Activated T-cell treated with anti-CD3 and anti-CD28 coated beads, Interleukin-2, amount 50 U/mL, for 72 hours (primary cell): Measurements from ENCODE around the gene CRB2. TPM values are rescaled to one million over a fixed set of nuclear protein-coding genes. Genes with fewer than 3 reads are reported as not detected.

Source experiments
- ATAC-seq, 2 donors: fragments of 150-1000 bp; cut with Tn5 transposase; replicated peaks in 1 of 2; 2 replicates each; pipeline ENCODE4 v1.10.0; 2021; ENCODE audit warnings: moderate library complexity in 2 of 2, mild to moderate bottlenecking in 1 of 2
- DNase-seq, 2 donors: peaks; one replicate each; pipeline ENCODE4 v3.0.0; 2021 to 2022; ENCODE audit warnings: mixed read lengths in 1 of 2
- H3K27ac Mint-ChIP-seq: one replicate; pipeline ENCODE4 v1.8.0; 2022; ENCODE audit warnings: mild to moderate bottlenecking, moderate library complexity, mixed read lengths
- H3K27me3 Mint-ChIP-seq: one replicate; pipeline ENCODE4 v1.8.0; 2022; ENCODE audit warnings: low read depth, mixed read lengths
- H3K36me3 Mint-ChIP-seq, 2 donors: one replicate each; pipeline ENCODE4 v1.8.0; 2022; ENCODE audit warnings: mixed read lengths in 2 of 2, mild to moderate bottlenecking in 1 of 2; ENCODE audit not compliant: insufficient read depth in 2 of 2
- H3K4me1 Mint-ChIP-seq: one replicate; pipeline ENCODE4 v1.8.0; 2022; ENCODE audit warnings: low read depth, mixed read lengths
- H3K4me3 Mint-ChIP-seq, 2 donors: one replicate each; pipeline ENCODE4 v1.8.0; 2022; ENCODE audit warnings: mild to moderate bottlenecking in 2 of 2, mixed read lengths in 2 of 2, moderate library complexity in 2 of 2
- H3K9me3 Mint-ChIP-seq, 2 donors: one replicate each; pipeline ENCODE4 v1.8.0; 2022; ENCODE audit warnings: mixed read lengths in 2 of 2
- total RNA-seq, 2 donors: library from RNA; stranded (reverse); gene quantifications; one replicate each; pipeline ENCODE4 v1.2.3, GENCODE V29; 2022

Gene CRB2
- total RNA-seq, 2 donors from 2014 or later, result not detected

DNA sequence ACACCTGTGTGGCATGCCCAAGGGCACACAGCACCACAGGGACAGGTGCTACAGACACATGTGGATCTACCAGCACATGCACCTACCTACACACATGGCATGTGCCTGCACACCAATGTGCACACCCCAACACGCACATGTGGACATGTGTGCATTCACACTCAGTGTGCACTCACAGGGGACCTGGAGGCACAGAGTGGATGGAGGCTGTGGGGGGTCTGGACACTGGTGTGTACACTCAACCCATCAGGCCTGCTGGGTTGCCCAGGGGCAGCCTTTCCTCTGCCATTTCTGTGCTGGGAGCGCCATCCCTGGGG lies 1.7 kb downstream of the CRB2 start:
- H3K4me3 Mint-ChIP-seq, result no peak overlapping the region
- no peak overlapping the region for H3K27ac Mint-ChIP-seq
- H3K4me1 Mint-ChIP-seq, result peaks cover 23% of the 10 kb centered on the region
- no peaks in the 10 kb centered on the region for H3K36me3 Mint-ChIP-seq
- ATAC-seq (no peak), DNase-seq (no peak)
- no peaks in the 10 kb centered on the region for H3K9me3 Mint-ChIP-seq
- peaks cover 3% of the 10 kb centered on the region for H3K27me3 Mint-ChIP-seq

DNA sequence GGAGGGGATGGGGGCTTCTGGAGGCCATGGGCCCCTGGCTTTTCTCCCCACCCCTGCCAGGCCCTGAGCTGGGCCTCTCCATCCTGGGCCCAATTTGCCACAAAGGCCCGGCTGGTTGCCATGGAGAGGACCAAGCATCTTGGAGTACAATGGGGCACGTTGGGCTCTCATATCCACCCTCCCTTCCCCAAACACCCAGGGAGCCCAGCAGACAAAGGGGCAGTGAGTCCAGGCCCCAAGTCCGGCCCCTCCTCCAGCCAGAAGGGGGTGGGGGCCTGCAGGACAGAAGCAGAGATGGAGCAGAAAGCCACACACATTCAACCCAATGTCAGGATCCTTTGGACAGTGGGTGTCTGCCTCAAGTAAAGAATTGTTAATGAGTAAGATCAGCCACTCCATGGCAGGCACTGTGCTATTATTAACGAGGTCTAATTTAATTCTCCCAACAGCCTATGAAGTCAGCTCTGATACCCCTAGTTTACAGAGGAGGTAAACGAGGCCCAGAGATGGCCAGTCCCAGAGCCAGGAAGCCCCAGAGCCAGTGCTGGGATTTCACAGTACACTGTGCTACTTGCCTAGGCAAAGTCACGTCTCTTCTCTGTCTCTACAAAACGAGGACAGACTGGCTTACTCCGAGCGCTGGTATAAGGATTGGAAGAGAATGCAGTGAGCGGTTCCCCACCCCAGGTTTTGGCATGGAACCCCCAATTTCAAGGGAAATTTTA lies 2.3 kb downstream of the CRB2 start:
- H3K4me1 Mint-ChIP-seq, result peaks cover 23% of the 10 kb centered on the region
- DNase-seq (no peak), ATAC-seq (no peak)
- H3K27me3 Mint-ChIP-seq, result no peaks in the 10 kb centered on the region
- H3K27ac Mint-ChIP-seq, result no peak overlapping the region
- no peak overlapping the region for H3K4me3 Mint-ChIP-seq
- H3K9me3 Mint-ChIP-seq, result no peaks in the 10 kb centered on the region
- no peaks in the 10 kb centered on the region for H3K36me3 Mint-ChIP-seq

DNA sequence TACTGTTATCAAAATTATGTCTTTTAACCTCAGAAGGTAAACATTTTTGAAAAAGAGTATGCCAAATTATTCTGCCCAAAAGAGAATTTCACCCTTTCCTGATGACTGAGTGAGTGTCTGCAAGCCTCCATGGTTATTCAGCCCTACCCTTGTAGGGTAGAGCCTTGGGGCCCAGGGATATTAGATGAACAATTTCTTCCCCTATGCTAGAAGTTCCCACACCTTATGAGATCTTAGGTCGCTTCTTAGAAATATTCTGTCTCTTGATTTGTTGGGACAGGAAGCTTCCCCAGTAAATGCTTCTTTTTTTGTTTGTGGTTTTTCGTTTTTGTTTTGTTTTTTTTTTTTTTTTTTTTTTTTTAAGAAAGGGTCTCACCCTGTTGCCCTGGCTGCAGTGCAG lies 3.1 kb downstream of the CRB2 start:
- Mint-ChIP-seq H3K9me3 (no peaks in the 10 kb centered on the region), H3K4me3 (no peak overlapping the region), H3K27ac (no peak overlapping the region), H3K27me3 (no peaks in the 10 kb centered on the region), H3K36me3 (no peaks in the 10 kb centered on the region), H3K4me1 (peaks cover 19% of the 10 kb centered on the region)
- DNase-seq, result no peak
- no peak for ATAC-seq

DNA sequence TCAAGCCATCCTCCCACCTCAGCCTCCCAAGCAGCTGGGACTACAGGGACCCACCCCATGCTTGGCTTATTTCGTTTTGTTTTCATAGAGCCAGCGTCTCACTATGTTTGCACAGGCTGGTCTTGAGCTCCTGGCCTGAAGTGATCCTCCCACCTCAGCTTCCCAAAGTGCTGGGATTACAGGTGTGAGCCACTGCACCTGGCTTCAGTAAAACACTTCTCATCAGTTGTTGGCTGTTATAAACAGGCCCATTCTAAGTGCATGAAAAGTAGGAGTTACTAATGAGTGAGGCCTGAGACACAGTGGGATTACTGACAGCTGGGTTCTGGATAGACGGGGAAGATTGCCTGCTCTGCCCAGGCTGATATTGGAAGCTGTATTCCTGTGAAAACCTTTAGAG lies 3.5 kb downstream of the CRB2 start:
- Mint-ChIP-seq H3K36me3 (no peaks in the 10 kb centered on the region), H3K27me3 (no peaks in the 10 kb centered on the region), H3K4me3 (no peak overlapping the region), H3K9me3 (no peaks in the 10 kb centered on the region), H3K27ac (no peak overlapping the region), H3K4me1 (peaks cover 16% of the 10 kb centered on the region)
- ATAC-seq (no peak), DNase-seq (no peak)

DNA sequence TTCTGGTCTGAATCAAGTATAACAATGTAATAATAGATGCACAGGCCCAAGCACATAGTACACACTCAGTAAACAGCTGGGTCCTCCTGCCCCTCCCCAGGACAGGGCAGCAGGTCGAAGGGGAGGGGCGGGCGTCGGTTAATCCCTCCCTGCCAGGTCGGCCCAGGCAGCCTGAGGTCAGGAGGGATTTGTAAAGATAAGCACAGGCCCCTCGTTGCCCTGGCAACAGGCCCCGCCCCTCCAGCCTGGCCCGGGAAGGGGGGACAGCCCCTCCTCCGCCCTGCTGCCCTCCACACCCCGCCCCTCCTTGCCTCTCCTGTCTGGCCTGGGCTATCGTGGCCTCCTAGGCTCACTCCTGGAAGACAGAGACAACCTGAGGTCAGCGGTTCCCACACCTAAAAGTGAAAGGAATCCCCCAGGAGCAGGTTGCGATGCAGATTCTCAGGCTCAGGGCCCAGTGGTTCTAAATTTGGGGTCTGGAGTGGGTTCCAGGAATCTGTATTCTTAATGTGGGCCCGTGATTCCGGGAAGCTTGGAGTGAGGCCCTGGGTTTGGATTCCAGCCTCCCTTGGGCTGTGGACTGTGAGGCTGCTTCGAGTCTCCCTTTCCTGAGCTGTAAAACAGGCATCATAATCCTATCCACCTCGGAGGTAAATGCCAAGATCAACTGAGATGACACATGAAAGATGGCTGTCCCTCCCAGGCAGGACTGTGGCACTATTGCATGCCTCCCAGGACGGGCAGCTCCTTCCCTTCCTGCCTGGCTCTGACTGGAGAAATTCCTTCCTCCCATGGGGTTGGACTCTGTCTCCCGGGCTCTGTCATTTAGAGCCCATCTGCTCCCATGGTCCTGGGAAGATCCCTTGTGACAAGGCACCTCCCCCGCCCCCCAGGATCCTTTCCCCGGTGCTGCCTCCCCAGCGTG lies 4.4 kb downstream of the CRB2 start:
- Mint-ChIP-seq H3K27me3 (no peaks in the 10 kb centered on the region), H3K27ac (no peak overlapping the region), H3K4me3 (no peak overlapping the region), H3K4me1 (peaks cover 16% of the 10 kb centered on the region), H3K9me3 (no peaks in the 10 kb centered on the region), H3K36me3 (no peaks in the 10 kb centered on the region)
- ATAC-seq (peak in 1 of 2 donors; percentile 37), DNase-seq (peak in 1 of 2 donors; percentile 27)

DNA sequence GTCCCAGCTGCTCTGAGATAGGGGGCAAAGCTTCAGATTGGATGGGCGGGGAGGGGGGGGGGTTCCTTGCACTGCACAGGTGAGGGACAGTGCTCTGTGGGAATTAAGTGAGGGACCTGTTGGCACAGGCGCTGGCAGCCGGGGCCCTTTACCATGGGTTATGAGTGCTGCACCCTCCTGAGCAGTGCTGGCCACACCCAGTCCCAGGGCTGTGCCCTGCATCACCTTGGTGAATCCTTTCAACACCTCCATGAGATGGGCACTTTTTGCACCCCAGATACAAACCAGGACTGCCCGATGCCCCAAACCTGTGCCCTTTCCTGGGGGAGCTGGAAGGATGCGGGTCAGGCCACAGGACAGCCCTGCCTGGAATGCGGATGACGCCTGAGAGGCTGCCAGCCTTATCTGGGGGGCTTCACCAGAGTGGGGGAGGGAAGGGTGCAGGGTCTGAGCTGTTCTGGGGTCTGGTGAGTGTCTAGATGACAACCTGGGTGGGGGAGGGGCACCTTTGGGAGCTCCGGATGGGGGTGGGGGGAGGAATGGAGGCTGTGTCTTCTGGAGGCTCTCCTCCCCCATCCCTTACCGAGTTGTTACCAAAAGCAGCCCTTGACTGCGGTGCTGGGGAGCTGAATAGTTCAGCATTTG lies 5.2 kb downstream of the CRB2 start:
- no peaks in the 10 kb centered on the region for H3K9me3 Mint-ChIP-seq
- H3K36me3 Mint-ChIP-seq, result no peaks in the 10 kb centered on the region
- ATAC-seq, result no peak
- no peaks in the 10 kb centered on the region for H3K27me3 Mint-ChIP-seq
- no peak overlapping the region for H3K27ac Mint-ChIP-seq
- H3K4me1 Mint-ChIP-seq, result peaks cover 16% of the 10 kb centered on the region
- H3K4me3 Mint-ChIP-seq, result no peak overlapping the region
- no peak for DNase-seq

DNA sequence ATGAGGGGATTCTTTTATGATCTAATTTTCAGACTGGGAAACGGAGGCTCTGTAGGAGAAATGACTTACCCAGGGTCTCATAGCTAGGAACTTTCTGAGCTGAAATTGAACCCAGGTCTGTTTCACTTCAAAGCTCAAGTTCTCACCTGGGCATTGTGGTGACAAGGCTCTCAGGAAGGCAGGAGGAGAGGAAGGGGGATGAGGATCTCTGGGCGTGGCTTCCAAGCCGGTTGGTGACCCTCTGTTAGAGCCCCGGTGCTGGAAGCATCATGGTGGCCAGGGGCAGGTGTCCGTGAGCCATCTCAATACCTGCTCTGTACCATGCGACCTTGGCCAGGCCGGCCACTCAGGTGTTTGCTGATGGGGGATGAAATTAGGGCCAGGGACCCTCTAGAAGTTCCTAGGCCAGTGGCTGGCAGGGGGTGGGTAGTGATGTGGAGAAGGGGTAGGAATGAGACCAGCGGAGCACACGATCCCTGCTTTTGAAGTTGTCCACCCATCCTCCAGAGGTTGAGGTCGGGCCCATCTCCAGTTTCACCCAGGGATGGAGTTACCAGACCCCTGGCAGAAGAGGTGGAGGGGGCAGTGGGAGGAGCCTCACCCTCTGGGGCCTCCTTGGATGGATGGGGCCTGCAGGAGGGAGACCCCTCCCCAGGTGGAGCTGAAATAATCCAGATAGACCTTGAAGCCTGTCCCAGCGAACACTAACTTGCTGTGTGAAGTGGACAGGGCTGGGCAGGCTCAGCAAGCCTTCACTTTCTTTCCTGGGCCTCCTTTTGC lies 5.9 kb downstream of the CRB2 start:
- DNase-seq (no peak), ATAC-seq (no peak)
- Mint-ChIP-seq H3K27ac (no peak overlapping the region), H3K9me3 (no peaks in the 10 kb centered on the region), H3K36me3 (no peaks in the 10 kb centered on the region), H3K27me3 (no peaks in the 10 kb centered on the region), H3K4me3 (no peak overlapping the region), H3K4me1 (peaks cover 16% of the 10 kb centered on the region)

DNA sequence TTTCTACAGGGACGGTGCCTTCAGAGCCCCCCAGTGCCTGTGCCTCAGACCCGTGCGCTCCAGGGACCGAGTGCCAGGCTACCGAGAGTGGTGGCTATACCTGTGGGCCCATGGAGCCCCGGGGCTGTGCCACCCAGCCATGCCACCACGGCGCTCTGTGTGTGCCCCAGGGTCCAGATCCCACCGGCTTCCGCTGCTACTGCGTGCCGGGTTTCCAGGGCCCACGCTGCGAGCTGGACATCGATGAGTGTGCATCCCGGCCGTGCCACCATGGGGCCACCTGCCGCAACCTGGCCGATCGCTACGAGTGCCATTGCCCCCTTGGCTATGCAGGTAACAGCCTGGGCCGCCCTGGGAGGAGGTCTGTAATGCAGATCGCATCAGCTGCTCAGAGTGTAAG lies 6.9 kb downstream of the CRB2 start:
- no peaks in the 10 kb centered on the region for H3K36me3 Mint-ChIP-seq
- no peaks in the 10 kb centered on the region for H3K9me3 Mint-ChIP-seq
- H3K4me1 Mint-ChIP-seq, result peaks cover 16% of the 10 kb centered on the region
- H3K27ac Mint-ChIP-seq, result no peak overlapping the region
- DNase-seq, result no peak
- no peak overlapping the region for H3K4me3 Mint-ChIP-seq
- no peaks in the 10 kb centered on the region for H3K27me3 Mint-ChIP-seq
- no peak for ATAC-seq

DNA sequence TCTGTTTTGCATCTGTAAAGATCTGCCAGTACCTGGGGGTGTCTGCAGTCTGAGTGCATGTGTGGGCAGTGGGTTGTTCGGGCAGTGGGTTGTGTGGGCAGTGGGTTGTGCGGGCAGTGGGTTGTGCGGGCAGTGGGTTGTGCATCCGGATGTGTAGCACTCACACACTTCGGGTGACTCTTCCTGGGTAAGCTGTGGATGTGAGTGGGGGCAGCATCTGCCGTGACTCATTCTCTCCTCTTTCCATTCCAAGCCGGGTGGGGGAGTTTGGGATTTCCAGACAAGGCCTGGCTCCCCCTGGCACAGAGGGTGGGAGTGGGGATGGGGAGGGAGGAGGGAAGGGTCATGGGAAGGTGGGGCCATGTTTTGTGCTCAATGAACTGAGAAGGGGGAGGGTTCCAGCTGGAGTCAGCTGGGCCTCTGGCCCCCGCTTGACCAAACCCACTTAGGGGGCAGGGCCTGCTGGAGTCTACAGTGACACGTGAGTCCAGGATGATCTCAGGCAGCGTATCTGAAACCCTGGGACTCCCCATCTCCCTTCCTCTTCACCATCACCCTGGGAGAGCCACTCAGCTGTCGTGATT lies 8.3 kb downstream of the CRB2 start:
- H3K9me3 Mint-ChIP-seq, result no peaks in the 10 kb centered on the region
- ATAC-seq (no peak), DNase-seq (no peak)
- H3K36me3 Mint-ChIP-seq, result no peaks in the 10 kb centered on the region
- H3K27me3 Mint-ChIP-seq, result peaks cover 1% of the 10 kb centered on the region
- H3K4me1 Mint-ChIP-seq, result peaks cover 8% of the 10 kb centered on the region
- no peak overlapping the region for H3K27ac Mint-ChIP-seq
- no peak overlapping the region for H3K4me3 Mint-ChIP-seq

DNA sequence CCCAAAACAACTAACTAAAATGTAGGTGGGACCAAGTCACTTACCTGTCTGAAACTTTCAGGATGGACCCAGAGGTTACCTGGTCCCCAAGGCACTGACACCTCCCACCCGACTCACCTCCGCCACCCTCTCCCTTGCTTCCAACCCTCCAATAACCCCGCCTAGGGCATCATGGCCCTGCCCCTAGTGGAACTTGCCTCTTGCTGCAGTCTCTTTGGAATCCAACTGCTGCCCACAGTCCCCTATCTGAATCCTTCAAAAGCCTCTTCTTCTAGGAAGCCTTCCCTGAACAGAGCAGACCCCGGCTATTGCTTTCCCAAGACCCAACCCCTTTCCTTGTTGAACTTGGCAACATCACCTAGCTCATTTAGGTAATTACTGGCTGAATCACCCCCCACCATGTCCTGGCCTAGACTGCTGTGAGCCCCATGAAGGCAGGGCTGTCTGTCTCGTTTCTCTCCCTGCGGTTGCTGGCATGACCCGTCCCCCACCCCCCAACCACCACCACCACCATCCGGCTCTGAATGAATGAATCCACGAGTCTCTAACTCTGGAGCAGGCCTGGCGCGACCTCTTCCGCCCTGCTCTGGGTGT lies 9.4 kb downstream of the CRB2 start:
- no peaks in the 10 kb centered on the region for H3K36me3 Mint-ChIP-seq
- H3K9me3 Mint-ChIP-seq, result no peaks in the 10 kb centered on the region
- ATAC-seq (no peak), DNase-seq (no peak)
- H3K4me1 Mint-ChIP-seq, result no peaks in the 10 kb centered on the region
- no peak overlapping the region for H3K27ac Mint-ChIP-seq
- H3K27me3 Mint-ChIP-seq, result peaks cover 5% of the 10 kb centered on the region
- no peak overlapping the region for H3K4me3 Mint-ChIP-seq

DNA sequence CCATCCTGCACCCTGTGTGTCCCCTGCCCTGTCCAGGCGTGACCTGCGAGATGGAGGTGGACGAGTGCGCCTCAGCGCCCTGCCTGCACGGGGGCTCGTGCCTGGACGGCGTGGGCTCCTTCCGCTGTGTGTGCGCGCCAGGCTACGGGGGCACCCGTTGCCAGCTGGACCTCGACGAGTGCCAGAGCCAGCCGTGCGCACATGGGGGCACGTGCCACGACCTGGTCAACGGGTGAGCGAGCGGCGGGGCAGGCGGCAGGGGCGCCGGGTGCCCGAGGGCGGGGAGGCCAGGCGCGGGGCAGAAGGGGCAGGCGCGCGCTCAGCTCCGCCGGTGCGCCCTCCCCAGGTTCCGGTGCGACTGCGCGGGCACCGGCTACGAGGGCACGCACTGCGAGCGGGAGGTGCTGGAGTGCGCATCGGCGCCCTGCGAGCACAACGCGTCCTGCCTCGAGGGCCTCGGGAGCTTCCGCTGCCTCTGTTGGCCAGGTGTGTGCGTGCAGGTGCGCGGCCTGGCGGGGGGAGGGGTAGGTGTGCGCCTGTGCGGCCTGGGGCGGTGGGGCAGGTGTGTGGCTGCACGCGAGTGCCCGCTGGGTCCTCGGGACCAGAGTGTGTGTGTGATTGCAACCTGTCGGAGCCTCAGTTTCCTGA lies 10.0 kb downstream of the CRB2 start:
- H3K4me1 Mint-ChIP-seq, result no peaks in the 10 kb centered on the region
- ATAC-seq, result no peak
- DNase-seq, result no peak
- H3K9me3 Mint-ChIP-seq, result no peaks in the 10 kb centered on the region
- H3K4me3 Mint-ChIP-seq, result no peak overlapping the region
- H3K27ac Mint-ChIP-seq, result no peak overlapping the region
- peaks cover 5% of the 10 kb centered on the region for H3K27me3 Mint-ChIP-seq
- no peaks in the 10 kb centered on the region for H3K36me3 Mint-ChIP-seq

DNA sequence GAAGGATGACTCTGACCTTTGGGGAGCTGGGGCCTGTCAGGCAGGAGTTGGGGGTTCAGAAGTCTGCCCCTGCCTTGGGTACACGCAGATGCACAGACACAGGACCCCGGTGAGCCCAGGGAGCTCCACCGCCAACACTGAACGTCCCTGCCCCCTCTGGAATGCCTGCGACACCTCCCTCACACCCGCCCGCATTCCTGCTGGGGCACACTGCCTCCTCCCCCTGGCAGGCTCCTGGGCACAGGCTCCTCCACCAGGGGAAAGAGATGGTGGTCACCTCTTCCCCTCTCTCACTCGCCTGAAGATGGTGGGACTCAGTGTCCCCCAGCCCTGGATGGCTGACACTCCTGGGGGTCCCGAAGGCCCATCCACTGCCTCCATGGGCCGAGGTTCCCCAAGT lies 12.0 kb downstream of the CRB2 start:
- Mint-ChIP-seq H3K9me3 (no peaks in the 10 kb centered on the region), H3K4me1 (no peaks in the 10 kb centered on the region), H3K4me3 (no peak overlapping the region), H3K27ac (no peak overlapping the region), H3K27me3 (peaks cover 21% of the 10 kb centered on the region), H3K36me3 (no peaks in the 10 kb centered on the region)
- DNase-seq (no peak), ATAC-seq (no peak)
